ENCODE measurements around the gene AQP5. TPM values are rescaled to one million over a fixed set of nuclear protein-coding genes. Genes with fewer than 3 reads are reported as not detected.
A peak's percentile ranks its signal among the peaks of the same experiment; 100 is the strongest.

The AQP5 gene
- total and polyA plus RNA-seq, 2 donors from 2014 or later = 0.91 to 0.99 TPM

DNA sequence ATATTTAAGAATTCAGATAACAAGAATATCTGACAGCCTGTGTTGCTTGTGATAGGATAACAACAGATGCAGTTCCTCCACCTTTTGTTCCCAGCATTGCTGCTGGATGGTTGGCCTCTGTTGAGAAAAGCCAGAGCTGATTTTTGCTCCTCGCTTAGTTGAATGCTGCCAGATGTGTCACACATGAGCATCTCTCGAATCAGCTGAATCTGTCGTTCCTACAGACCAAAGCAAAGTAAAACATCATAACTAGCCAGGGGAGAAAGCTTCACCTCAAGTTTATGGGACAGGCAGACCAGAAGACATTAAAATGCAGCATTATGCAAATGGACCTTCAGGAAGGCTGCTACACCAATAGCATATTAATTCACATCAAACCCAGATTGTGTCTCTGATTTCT, 43.5 kb downstream of the AQP5 start:
- no peaks in the 10 kb centered on the region for H3K4me1 ChIP-seq (ENCODE audit: control insufficient read depth in 2 of 3, insufficient read depth in 2 of 3, low read depth in 1 of 3, low read length in 3 of 3)
- TF ChIP-seq, protein P1, sequence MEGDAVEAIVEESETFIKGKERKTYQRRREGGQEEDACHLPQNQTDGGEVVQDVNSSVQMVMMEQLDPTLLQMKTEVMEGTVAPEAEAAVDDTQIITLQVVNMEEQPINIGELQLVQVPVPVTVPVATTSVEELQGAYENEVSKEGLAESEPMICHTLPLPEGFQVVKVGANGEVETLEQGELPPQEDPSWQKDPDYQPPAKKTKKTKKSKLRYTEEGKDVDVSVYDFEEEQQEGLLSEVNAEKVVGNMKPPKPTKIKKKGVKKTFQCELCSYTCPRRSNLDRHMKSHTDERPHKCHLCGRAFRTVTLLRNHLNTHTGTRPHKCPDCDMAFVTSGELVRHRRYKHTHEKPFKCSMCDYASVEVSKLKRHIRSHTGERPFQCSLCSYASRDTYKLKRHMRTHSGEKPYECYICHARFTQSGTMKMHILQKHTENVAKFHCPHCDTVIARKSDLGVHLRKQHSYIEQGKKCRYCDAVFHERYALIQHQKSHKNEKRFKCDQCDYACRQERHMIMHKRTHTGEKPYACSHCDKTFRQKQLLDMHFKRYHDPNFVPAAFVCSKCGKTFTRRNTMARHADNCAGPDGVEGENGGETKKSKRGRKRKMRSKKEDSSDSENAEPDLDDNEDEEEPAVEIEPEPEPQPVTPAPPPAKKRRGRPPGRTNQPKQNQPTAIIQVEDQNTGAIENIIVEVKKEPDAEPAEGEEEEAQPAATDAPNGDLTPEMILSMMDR (IDR thresholded peaks at IDR 0.05; ENCODE audit: borderline replicate concordance, extremely low read depth, insufficient read depth) = no peak
- H3K27me3 ChIP-seq (ENCODE audit: control insufficient read depth, insufficient read depth, low read length) = no peaks in the 10 kb centered on the region
- intact Hi-C loops (cut with DNase I) = no loop called here
- no peak overlapping the region for H3K4me3 ChIP-seq (ENCODE audit: low read length in 3 of 3)
- no peak for FAIRE-seq
- H3K9me3 ChIP-seq (ENCODE audit: control insufficient read depth in 2 of 3, insufficient read depth in 1 of 3, low read length in 3 of 3) = no peaks in the 10 kb centered on the region
- DNase-seq = no peak
- peaks cover 0 to 2% (median 0%) of the 10 kb centered on the region in 3 donors for H3K36me3 ChIP-seq (ENCODE audit: control insufficient read depth in 2 of 3, insufficient read depth in 3 of 3, low read length in 3 of 3)
- no peak overlapping the region for H3K9ac ChIP-seq (ENCODE audit: low read length in 3 of 3)
- no peak overlapping the region for H3K27ac ChIP-seq (ENCODE audit: low read depth in 2 of 2, low read length in 2 of 2)

DNA sequence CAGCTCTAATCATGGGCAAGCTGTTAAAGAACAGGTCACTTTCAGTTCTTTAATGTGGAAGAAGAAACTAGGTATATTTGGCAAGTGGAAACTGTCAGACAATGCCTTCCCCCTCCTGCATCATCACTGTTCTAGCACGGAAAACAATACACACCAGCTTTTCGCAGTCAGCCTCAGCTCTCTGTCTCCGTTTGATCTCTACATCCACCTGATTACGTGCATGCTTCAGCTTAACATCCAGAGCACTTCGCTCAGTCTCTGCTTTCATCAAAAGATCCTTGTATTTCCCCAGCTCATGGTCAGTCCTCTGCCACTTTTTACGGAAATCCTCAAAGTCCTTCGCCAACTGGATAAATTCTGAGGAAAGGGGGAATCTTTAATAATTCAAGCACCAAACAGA, 44.6 kb downstream of the AQP5 start:
- no peaks in the 10 kb centered on the region for H3K27me3 ChIP-seq (ENCODE audit: control insufficient read depth, insufficient read depth, low read length)
- DNase-seq (no peak), FAIRE-seq (no peak)
- no peak overlapping the region for H3K4me3 ChIP-seq (ENCODE audit: low read length in 3 of 3)
- peaks cover 0 to 2% (median 0%) of the 10 kb centered on the region in 3 donors for H3K36me3 ChIP-seq (ENCODE audit: control insufficient read depth in 2 of 3, insufficient read depth in 3 of 3, low read length in 3 of 3)
- no peaks in the 10 kb centered on the region for H3K9me3 ChIP-seq (ENCODE audit: control insufficient read depth in 2 of 3, insufficient read depth in 1 of 3, low read length in 3 of 3)
- no peak overlapping the region for H3K27ac ChIP-seq (ENCODE audit: low read depth in 2 of 2, low read length in 2 of 2)
- intact Hi-C loops (cut with DNase I) = no loop called here
- TF ChIP-seq, protein P1 (IDR thresholded peaks at IDR 0.05; ENCODE audit: borderline replicate concordance, extremely low read depth, insufficient read depth) = no peak
- H3K9ac ChIP-seq (ENCODE audit: low read length in 3 of 3) = no peak overlapping the region
- H3K4me1 ChIP-seq (ENCODE audit: control insufficient read depth in 2 of 3, insufficient read depth in 2 of 3, low read depth in 1 of 3, low read length in 3 of 3) = no peaks in the 10 kb centered on the region

DNA sequence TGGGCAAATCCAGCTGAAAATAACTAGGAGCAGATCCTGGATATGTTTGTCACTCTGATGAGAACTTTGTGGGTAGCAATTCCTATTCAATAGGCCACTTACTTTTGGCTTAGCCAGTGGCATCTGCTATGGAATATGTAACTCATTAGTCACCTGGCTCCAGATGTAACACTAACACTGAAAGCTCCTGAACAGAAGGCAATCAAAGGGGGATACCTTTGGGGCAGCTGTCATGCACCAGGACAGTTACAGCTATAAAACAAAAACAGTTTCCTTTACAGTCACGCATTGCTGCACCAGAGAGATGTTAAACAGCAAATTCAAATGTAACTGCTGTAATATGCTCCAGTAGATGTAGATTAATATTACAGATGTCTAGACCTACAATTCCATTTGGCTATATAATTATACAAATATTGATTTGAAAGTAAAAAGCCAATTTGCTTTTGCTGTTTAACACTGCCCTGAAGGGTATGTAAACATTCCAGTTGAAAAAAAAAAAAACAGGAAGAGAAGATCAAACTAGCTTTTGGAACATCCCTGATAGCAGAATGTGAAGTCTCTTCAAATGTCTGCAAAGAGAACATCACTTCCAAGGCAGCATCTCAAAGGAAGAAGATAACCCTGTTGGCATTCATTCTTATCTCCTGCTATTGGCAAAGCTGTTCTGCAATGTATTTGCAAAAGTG, 45.2 kb downstream of the AQP5 start:
- H3K27me3 ChIP-seq (ENCODE audit: control insufficient read depth, insufficient read depth, low read length) = no peaks in the 10 kb centered on the region
- DNase-seq (peak in 1 of 5 donors; percentile 23), FAIRE-seq (no peak)
- H3K4me3 ChIP-seq (ENCODE audit: low read length in 3 of 3) = no peak overlapping the region
- no peak overlapping the region for H3K9ac ChIP-seq (ENCODE audit: low read length in 3 of 3)
- H3K27ac ChIP-seq (ENCODE audit: low read depth in 2 of 2, low read length in 2 of 2) = no peak overlapping the region
- H3K36me3 ChIP-seq (ENCODE audit: control insufficient read depth in 2 of 3, insufficient read depth in 3 of 3, low read length in 3 of 3) = peaks cover 0 to 2% (median 0%) of the 10 kb centered on the region in 3 donors
- H3K9me3 ChIP-seq (ENCODE audit: control insufficient read depth in 2 of 3, insufficient read depth in 1 of 3, low read length in 3 of 3) = no peaks in the 10 kb centered on the region
- TF ChIP-seq, protein P1 (IDR thresholded peaks at IDR 0.05; ENCODE audit: borderline replicate concordance, extremely low read depth, insufficient read depth) = no peak
- intact Hi-C loops (cut with DNase I) = no loop called here
- no peaks in the 10 kb centered on the region for H3K4me1 ChIP-seq (ENCODE audit: control insufficient read depth in 2 of 3, insufficient read depth in 2 of 3, low read depth in 1 of 3, low read length in 3 of 3)
